Upper lobe of left lung (tissue), 6 donors: Measurements from ENCODE around the gene PLA2G5. TPM values are rescaled to one million over a fixed set of nuclear protein-coding genes. Genes with fewer than 3 reads are reported as not detected.

ENCODE experiments used
- ATAC-seq, 2 donors: fragments of 200-7000 bp; cut with Tn5 transposase; one replicate each; pipeline ENCODE4 v1.9.1; 2022; ENCODE audit warnings: mild to moderate bottlenecking in 2 of 2, moderate library complexity in 2 of 2; ENCODE audit not compliant: low FRiP score in 2 of 2
- DNase-seq, 2 donors: peaks; one replicate each; pipeline ENCODE4 v3.0.0-alpha.2; 2019 to 2020
- H3K27ac ChIP-seq, 4 donors: fragments of 200-600 bp; sonication (generic); one replicate each; pipeline ENCODE4 v1.5.1; 2016 to 2019
- H3K27me3 ChIP-seq, 4 donors: fragments of 200-600 bp; sonication (generic); one replicate each; pipeline ENCODE4 v1.5.1; 2017 to 2019
- H3K36me3 ChIP-seq, 4 donors: fragments of 200-600 bp; sonication (generic); one replicate each; pipeline ENCODE4 v1.5.1; 2016 to 2019
- H3K4me1 ChIP-seq, 4 donors: fragments of 200-600 bp; sonication (generic); one replicate each; pipeline ENCODE4 v1.5.1; 2018 to 2019
- H3K4me3 ChIP-seq, 4 donors: fragments of 200-600 bp; sonication (generic); one replicate each; pipeline ENCODE4 v1.5.1; 2017 to 2019; ENCODE audit warnings: mild to moderate bottlenecking in 2 of 4, moderate library complexity in 1 of 4
- H3K9me3 ChIP-seq, 4 donors: fragments of 200-600 bp; sonication (generic); one replicate each; pipeline ENCODE4 v1.5.1; 2018 to 2019
- EP300 ChIP-seq, 4 donors: sonication (generic); formaldehyde crosslinking; IDR thresholded peaks; one replicate each; pipeline ENCODE4 v1.5.1; 2017; ENCODE audit warnings: antibody characterized with exemption in 4 of 4, control low read depth in 2 of 4
- POLR2A ChIP-seq, 4 donors: fragments of 450-650 bp; IDR thresholded peaks; one replicate each; pipeline ENCODE4 v1.5.1; 2016 to 2017; ENCODE audit warnings: antibody characterized with exemption in 4 of 4, mild to moderate bottlenecking in 2 of 4
- POLR2AphosphoS5 ChIP-seq, 2 donors: sonication (generic); formaldehyde crosslinking; IDR thresholded peaks; one replicate each; pipeline ENCODE4 v1.5.1; 2017; ENCODE audit warnings: antibody characterized with exemption in 2 of 2
- WGBS, 2 donors: methylation state at CpG; one replicate each; pipeline ENCODE4 v1.1.5; 2017 to 2018; 5-methylcytosine and 5-hydroxymethylcytosine counted together
- total RNA-seq, 6 donors: library from RNA; depleted of rRNA in 4 of 6; stranded (reverse); fragments of >200 nt in 4 of 6; gene quantifications; one replicate each; pipeline versions ENCODE4 v1.1.0 to v1.2.1, GENCODE V29; 2016 to 2021
- TF ChIP-seq, protein P1 (sequence below), 6 experiments: fragments of 450-650 bp in 4 of 6; fragments of 200-600 bp in 2 of 6; sonication (generic) in 2 of 6; IDR thresholded peaks; one replicate each; pipeline ENCODE4 v1.5.1; 2016 to 2019; ENCODE audit warnings: antibody characterized with exemption in 6 of 6
- donor health status: DM: no; HTN: no; CAD: no; lungs with moderate emphysema.
- donor health status: DM: no; HTN: yes; CAD: no; lungs with severe emphysema.

The PLA2G5 gene
- total RNA-seq, 6 donors from 2014 or later: 1.4 to 5.1 (median 3.1) TPM; not detected in 1

DNA sequence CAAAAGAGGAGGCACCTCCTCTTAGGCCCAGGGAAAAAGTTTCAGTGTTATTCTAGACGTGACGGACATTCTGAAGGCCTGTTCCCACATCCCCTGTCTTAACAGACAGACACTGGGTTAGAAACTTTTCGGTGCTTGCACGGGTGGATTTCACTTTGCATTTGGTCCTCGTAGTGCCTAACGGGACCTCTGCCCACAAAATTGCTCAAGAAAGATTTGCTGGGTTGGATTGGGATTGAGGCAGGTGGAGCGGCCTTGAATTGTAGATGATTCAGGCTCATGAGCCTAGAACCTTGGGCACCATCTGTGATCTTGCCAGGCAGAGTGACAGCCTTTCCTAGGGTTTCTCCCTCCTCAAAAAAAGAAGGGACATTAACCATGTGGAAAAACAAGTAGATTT, 2.8 kb downstream of the PLA2G5 start:
- Histone ChIP-seq H3K36me3 (no peaks in the 10 kb centered on the region), H3K4me1 (peaks cover 0 to 9% (median 3%) of the 10 kb centered on the region in 4 donors), H3K27ac (no peak overlapping the region), H3K27me3 (no peaks in the 10 kb centered on the region), H3K4me3 (no peak overlapping the region), H3K9me3 (no peaks in the 10 kb centered on the region)
- DNase-seq (no peak), ATAC-seq (no peak)
- 84 to 98% methylated on average over 7 of the region's 7 CpGs for WGBS, 2 donors
- TF ChIP-seq POLR2AphosphoS5 (IDR thresholded peaks at IDR 0.05): no peak

DNA sequence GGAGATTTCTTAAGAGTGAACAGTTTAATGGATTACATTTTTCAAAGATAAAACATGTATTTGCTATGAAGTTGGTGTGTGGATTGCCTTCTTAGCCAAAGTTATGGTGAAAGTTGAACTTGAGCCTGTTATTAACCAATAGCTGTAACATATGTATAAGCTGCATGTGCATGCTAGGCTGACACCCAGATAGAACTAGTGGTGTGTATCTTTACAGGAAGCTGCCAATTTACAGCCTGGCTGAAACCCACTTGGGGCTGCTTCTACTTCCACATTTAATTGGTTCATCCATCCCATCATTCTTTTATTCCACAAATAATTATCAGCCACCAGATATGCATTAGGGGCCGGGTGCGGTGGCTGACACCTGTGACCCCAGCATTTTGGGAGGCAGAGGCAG, 3.3 kb downstream of the PLA2G5 start:
- 95 to 100% methylated on average over 2 of the region's 2 CpGs for WGBS, 2 donors

DNA sequence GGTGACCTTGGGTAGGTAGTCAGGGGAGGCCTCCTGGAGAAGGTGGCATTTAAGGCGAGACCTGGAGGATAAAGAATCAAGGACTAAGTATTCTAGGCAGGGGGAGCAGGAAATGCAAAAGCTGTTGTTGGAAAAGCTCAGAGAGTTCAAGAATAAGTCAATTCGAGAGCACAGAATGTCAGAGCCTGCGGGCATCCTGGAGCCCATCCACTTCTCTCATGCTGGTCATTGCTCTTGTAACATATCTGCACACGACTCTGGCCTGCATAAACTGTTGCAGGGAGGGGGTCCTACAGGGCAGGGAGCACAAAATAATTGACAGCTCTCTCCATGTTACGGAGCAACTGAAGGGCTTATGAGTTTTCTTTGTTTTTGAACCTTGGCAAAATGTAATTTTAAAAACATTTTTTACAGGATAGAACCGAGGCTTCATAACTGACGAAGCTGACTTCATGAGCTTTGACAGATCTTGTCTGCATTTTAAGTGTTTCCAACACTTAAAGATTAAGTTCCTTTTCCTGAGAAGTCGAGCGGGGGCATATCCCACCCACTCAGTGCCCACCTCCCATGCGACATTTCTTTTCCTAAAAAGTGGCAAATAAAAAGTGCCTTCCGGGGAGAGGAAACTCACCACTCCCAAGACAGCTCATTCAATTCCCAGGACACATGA, 4.2 kb downstream of the PLA2G5 start:
- TF ChIP-seq, protein P1, sequence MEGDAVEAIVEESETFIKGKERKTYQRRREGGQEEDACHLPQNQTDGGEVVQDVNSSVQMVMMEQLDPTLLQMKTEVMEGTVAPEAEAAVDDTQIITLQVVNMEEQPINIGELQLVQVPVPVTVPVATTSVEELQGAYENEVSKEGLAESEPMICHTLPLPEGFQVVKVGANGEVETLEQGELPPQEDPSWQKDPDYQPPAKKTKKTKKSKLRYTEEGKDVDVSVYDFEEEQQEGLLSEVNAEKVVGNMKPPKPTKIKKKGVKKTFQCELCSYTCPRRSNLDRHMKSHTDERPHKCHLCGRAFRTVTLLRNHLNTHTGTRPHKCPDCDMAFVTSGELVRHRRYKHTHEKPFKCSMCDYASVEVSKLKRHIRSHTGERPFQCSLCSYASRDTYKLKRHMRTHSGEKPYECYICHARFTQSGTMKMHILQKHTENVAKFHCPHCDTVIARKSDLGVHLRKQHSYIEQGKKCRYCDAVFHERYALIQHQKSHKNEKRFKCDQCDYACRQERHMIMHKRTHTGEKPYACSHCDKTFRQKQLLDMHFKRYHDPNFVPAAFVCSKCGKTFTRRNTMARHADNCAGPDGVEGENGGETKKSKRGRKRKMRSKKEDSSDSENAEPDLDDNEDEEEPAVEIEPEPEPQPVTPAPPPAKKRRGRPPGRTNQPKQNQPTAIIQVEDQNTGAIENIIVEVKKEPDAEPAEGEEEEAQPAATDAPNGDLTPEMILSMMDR (IDR thresholded peaks at IDR 0.05): no peak
- TF ChIP-seq POLR2A (IDR thresholded peaks at IDR 0.05) (no peak), POLR2AphosphoS5 (IDR thresholded peaks at IDR 0.05) (no peak), EP300 (IDR thresholded peaks at IDR 0.05) (no peak)
- Histone ChIP-seq H3K9me3 (no peaks in the 10 kb centered on the region), H3K27ac (no peak overlapping the region), H3K36me3 (no peaks in the 10 kb centered on the region), H3K4me3 (no peak overlapping the region), H3K27me3 (no peaks in the 10 kb centered on the region), H3K4me1 (peaks cover 0 to 9% (median 3%) of the 10 kb centered on the region in 4 donors)
- ATAC-seq (no peak), DNase-seq (no peak)
- WGBS, 2 donors: 71 to 73% methylated on average over 11 of the region's 11 CpGs

More for the DNA sequence above, 3.3 kb downstream of the PLA2G5 start:
- Histone ChIP-seq H3K27ac (no peak overlapping the region), H3K4me3 (no peak overlapping the region), H3K27me3 (no peaks in the 10 kb centered on the region), H3K36me3 (no peaks in the 10 kb centered on the region), H3K4me1 (peaks cover 0 to 9% (median 3%) of the 10 kb centered on the region in 4 donors), H3K9me3 (no peaks in the 10 kb centered on the region)
- TF ChIP-seq EP300 (IDR thresholded peaks at IDR 0.05): no peak
- TF ChIP-seq, protein P1 (IDR thresholded peaks at IDR 0.05): no peak
- TF ChIP-seq POLR2AphosphoS5 (IDR thresholded peaks at IDR 0.05): no peak
- no peak for TF ChIP-seq POLR2A (IDR thresholded peaks at IDR 0.05)
- ATAC-seq (no peak), DNase-seq (no peak)

DNA sequence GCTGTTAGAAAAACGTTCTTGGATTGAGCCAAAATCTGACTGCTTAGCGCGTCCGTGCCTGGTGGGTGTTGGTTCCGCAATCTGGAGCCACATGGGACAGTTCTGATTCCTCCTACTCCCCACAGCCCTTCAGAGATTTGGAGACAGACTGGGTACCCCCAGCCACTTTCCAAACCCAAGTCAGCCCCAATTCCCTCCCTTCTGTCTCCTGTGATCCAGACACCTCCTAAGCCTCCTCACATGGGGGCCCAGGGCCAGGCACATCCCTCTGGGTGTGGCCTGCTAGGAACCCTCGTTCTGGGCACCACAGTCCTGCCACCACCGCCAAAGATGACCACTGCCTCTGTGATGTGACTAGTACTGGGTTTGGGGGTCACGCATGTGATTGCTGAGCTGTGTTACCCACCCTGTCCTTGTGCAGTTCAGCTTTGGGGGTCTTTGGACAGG, 4.8 kb downstream of the PLA2G5 start:
- H3K4me1 ChIP-seq: peaks cover 0 to 10% (median 4%) of the 10 kb centered on the region in 4 donors
- H3K4me3 ChIP-seq: no peak overlapping the region
- H3K36me3 ChIP-seq: no peaks in the 10 kb centered on the region
- ATAC-seq: peak in 1 of 2 donors; percentile 43
- 50 to 71% methylated on average over 2 to 8 of the region's 8 CpGs for WGBS, 2 donors
- no peak overlapping the region for H3K27ac ChIP-seq
- H3K27me3 ChIP-seq: no peaks in the 10 kb centered on the region
- TF ChIP-seq POLR2A (IDR thresholded peaks at IDR 0.05) (no peak), EP300 (IDR thresholded peaks at IDR 0.05) (no peak), POLR2AphosphoS5 (IDR thresholded peaks at IDR 0.05) (no peak)
- TF ChIP-seq, protein P1 (IDR thresholded peaks at IDR 0.05): no peak
- no peak for DNase-seq
- no peaks in the 10 kb centered on the region for H3K9me3 ChIP-seq

DNA sequence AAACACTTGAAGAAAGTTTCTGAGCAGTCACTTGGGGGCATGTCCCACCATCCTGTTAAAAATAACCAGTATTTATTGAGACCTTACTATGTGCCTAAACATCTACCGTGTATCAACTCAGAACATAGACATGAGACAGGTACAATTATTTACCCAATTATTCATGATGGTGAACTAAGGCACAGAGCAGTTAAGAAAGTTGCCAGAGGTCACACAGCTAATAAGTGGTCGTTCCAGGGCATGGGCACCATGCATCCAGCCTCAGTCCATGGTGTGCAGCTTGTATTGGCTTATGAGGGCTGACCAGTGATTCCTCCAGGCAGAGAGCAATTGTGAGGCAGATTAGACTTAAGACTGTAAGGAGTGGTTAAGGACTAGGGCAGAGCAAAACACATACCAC, 5.4 kb downstream of the PLA2G5 start:
- TF ChIP-seq POLR2A (IDR thresholded peaks at IDR 0.05) (no peak), POLR2AphosphoS5 (IDR thresholded peaks at IDR 0.05) (no peak), EP300 (IDR thresholded peaks at IDR 0.05) (no peak)
- TF ChIP-seq, protein P1 (IDR thresholded peaks at IDR 0.05): no peak
- no peaks in the 10 kb centered on the region for H3K27me3 ChIP-seq
- 90 to 95% methylated on average over 2 of the region's 2 CpGs for WGBS, 2 donors
- no peaks in the 10 kb centered on the region for H3K9me3 ChIP-seq
- H3K4me1 ChIP-seq: peaks cover under 1 to 10% (median 5%) of the 10 kb centered on the region in 4 donors
- no peak overlapping the region for H3K4me3 ChIP-seq
- no peaks in the 10 kb centered on the region for H3K36me3 ChIP-seq
- DNase-seq: no peak
- no peak for ATAC-seq
- H3K27ac ChIP-seq: no peak overlapping the region
